NCI-H510A treated with DMSO at 0.1 percent for 48 hours (cell line): Measurements from ENCODE around the gene DCTN3.

Experiments
- DNase-seq: peaks from one replicate; lab custom pipeline; 2025; lab: John Stamatoyannopoulos, UW

DCTN3 gene

DNA sequence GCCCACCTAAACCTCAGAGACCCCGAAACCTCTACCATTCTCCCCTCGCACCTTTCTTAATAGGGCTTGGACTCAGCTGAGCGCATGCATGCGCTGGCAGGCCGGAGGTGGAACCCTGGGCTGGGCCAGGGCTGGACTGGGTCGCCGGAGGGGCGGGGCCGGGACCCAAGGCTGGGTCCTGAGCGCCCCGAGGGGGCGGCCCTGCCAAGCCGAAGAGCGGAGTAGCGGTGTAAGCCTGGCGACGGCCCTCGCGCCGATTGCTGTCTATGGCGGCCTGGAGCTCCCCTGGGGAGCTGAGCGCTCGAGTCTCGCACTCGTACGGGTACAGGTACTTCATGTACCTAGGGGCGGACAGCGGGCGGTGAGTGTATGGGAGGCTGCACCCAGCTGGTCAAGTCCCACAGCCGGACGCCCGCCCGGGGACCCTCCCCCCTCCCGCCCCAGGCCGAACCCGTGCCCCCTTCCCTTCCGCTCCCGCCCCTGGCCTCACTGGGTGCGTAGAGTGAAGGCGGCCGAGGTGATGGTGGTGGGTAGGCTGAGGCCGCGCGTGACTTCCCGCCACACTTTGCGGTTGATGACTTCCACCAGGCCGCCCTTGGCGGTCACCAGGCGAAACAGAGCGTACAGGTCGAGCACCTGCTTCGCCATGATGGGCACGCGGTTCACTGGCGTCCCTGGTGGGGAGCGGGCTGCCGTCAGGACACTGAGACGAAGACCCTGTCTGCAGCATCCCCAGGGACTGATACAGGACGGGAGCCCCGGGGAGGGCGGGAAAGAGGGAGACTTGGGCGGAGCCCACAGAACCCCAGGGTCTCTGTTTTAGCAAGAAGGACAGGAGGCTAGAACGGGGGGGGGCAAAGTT, 3.3 kb upstream of the DCTN3 start:
- no peak for DNase-seq

GRCh38 chr9:34615132-34615531, 5.2 kb downstream of the DCTN3 start:
- DNase-seq = no peak

- DNase-seq = peak; percentile 66
Measured at GRCh38 chr9:34612788-34613390, 7.4 kb downstream of the DCTN3 start.

DNA sequence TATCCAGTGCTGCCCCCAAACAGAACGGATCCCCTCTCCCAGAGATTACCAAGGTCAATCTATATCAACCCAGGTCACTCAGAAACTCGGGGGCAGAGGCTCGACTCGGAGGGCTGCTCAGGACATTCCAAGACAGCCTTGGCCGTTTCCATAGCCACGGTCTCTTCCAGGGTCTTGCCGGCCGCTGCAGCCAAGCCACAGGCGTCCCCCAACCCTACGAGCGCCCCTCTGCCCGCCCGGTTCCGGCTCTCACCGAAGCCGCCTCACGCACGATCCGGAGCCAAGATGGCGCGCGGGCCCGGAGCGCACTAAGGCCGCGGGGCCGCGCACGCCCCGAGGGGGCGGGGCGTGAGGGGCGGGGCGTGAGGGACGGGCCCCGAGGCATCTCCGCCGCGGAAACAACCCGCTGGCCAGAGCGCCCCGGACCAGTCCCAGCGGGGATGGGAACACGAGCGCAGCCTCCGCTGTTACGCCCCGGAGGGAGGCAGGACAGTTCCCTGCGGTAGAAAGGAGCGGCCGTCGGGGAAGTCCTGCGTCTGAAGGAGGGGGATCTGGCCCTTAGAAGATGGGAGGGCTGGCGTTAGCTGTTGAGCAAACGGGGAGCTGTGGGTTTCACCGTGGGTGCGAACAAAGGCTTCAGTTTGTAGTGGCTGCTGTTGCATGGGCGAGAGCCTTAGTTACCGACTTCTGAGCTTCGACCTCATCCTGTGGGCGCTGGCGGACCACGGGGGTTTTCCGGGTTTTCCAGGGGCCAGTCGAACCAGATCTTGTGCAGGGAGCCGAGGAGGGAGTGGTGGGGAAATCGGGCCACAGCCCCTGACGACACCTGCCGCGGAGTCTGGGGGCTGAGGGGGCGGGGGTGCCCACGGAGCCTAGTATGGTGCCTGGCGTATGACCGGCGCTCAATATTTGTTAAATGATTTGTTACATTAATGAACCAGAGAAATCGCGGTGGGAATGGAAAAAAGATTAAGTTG, 8.2 kb downstream of the DCTN3 start, which contains the start of gene RPP25L:
TSS of gene RPP25L (minus strand) at position 287 of the 977 bp plus-strand sequence. CDS start 801 bp downstream, outside the sequence.
- DNase-seq = peak; percentile 53

DNA sequence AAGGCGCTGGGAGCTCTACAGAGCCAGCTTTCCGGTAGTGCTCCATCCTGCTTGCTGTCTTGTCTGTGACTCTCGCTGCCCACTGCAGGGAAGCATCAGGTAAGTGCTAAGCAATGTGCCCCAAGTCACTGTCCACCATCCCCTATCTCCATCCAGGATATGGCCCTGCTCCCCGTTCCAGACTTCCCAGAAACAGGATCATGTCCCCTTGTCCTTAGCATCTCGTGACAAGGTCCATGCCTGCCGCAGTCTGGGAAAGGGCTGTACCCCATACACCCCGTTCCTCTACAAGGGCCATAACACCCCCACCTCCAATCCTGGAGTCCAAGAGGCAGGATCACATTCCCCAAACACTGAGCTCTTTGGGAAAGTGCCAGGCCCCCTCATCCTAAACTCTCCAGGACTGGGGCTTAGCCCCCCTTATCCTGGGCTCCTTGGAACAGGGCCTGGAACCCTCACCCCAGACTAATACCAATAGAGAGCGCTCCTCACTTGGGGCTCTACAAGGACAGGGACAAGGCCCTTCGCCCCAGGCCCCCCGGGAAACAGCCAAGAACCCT, 9.0 kb downstream of the DCTN3 start:
- no peak for DNase-seq

DNA sequence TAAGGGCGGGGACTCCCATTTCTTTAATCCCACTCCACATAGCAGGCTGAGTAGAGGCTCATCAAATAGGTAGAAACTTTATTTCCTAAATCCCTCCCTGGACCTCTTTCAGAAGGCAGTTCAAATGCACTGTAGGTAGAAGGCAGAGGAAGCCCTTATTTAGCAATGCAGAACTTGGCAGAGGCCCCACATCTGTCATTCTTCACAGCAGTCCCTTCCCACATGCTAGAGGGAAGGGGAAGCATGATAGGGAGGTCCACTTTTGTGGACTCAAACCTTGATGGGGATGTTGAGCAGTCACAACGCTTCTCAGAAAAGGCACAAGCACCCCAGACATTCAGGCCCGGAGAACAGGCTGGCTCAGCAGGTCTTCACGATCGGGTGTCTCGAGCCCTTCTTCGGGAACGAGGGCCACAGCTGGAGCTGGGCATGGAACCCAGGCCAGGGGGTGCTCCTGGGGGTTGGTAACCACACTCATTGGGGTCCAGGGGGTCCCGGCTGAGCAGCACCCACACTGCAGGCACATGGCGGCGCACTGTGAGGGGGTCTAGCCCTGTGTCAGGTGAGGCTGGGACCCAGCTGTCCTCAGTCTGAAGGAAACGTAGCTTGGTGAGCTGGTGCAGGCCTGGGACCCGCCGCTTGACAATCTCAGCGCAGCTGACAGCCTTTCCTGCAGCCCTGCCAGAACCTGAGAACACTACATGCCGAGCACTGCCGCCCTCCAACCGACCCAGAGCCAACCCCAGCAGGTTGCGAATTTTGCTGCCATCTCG, 9.7 kb downstream of the DCTN3 start:
- no peak for DNase-seq

- DNase-seq = no peak
Measured at GRCh38 chr9:34607331-34607730, 13.0 kb downstream of the DCTN3 start.

- DNase-seq = no peak
Measured at GRCh38 chr9:34606905-34607304, 13.4 kb downstream of the DCTN3 start.

- no peak for DNase-seq
Measured at GRCh38 chr9:34606190-34606589, 14.1 kb downstream of the DCTN3 start.

DNA sequence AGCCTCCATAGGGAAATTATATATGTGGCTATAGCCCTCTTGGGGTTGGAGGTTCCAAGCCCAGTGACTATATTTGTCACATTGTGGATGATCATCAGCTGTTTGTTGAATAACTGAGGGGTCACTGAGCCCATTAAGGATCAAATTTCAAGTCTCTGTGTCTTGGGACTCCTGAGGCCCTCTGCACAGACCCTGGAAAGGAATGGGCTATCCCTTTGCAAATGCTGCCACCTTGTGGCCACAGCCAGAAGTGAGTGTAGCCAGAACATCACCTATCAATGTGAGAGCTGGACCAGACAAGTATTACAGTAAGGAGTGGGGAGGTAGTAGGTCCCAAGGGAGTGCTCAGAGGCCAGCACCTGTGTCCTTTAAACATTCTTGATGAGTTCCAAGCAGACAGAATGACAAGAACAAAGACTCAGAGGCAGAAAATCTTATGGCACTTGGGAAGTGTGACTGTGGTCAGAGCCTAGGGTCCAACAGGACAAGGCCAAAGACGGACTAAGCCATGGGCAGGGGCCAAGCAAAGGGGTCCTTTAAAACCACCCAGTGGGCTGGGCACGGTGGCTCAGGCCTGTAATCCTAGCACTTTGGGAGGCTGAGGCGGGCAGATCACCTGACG, 16.6 kb downstream of the DCTN3 start:
- peak; percentile 33 for DNase-seq

DNA sequence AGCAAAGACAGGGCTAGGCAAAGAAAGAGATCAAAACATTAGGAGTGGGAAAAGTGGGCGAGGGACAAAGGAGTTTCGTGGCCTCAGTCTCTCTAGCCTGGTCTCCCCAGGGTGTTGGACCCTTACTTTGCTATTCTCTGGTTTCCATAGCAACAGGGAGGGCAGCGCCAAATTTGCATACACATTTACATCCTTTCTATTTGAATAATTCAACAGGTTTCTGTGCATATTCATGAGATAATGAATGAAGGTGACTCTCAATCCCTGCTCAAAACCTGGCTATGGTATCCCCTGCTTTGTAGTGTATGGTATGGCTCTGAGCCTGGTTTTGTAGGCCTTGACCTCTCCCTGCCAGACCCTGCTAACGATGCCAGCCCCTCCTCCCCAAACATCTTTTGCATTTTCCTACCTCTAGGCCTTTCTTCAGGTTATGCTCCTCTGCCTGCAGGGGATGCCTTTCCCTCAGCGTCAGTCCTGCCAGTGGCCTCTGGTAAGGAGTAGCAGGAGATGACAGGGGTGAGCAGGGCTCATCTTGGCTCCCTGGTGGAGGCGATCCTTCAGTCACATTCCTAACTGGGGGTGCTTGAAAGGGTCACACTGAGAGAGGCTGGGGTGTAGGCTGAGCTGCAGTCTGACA, 18.2 kb downstream of the DCTN3 start:
- no peak for DNase-seq

- DNase-seq = no peak
Measured at GRCh38 chr9:34600908-34601307, 19.4 kb downstream of the DCTN3 start.

- DNase-seq = no peak
Measured at GRCh38 chr9:34599546-34599945, 20.7 kb downstream of the DCTN3 start.

DNA sequence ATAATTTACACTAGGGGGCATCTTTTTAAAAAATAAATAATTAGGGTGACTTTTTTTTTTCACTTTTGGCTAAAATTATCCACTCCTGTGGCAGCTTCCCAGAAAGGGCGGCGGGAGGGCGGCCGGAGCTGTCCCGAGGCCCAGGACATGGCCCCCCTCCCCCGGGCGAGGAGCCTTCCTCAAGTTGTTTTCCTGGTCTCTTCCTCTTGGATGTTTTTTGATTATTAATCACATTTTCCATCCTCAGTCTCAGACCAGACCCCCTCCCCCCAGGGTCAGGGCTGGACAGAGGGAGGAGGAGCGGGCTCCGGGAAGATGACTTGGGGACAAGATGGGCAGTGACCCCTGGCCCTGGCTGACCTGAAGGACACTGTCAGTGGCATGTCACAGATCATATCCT, 26.1 kb downstream of the DCTN3 start:
- no peak for DNase-seq

DNA sequence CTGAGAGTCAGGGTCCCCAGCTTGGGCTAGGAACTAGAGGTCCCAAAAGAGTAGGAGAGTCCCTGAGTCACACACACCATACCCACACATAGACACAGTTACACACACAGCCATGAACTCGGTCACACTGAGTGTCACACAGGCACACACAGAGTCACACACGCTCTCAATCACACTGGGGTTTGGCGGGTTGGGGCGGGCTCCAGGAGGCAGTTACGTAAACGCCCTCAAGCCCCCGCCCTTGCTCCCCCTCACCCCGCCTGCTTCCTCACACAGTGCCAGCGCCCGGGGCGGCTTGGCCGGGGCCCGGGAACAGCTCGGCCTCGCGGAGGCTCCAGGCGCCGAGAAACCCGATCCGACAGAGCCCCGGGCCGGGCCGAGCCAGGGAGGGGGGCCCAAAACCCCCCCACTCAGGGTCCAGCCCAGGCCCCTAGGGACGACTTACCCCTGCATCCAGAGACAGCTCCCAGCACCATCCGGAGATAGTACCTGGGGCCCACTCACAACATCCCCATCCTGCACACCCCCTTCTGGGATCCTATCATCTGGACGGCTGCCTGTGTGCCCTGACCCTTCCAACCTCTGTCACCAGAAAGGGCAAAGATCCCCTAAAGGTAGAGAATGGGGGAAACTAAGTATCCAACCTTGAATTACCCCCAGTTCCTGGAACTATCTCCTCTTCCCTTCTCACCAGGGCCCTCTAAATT, 27.2 kb downstream of the DCTN3 start:
- no peak for DNase-seq

GRCh38 chr9:34591917-34592866, 28.1 kb downstream of the DCTN3 start:
- no peak for DNase-seq

DNA sequence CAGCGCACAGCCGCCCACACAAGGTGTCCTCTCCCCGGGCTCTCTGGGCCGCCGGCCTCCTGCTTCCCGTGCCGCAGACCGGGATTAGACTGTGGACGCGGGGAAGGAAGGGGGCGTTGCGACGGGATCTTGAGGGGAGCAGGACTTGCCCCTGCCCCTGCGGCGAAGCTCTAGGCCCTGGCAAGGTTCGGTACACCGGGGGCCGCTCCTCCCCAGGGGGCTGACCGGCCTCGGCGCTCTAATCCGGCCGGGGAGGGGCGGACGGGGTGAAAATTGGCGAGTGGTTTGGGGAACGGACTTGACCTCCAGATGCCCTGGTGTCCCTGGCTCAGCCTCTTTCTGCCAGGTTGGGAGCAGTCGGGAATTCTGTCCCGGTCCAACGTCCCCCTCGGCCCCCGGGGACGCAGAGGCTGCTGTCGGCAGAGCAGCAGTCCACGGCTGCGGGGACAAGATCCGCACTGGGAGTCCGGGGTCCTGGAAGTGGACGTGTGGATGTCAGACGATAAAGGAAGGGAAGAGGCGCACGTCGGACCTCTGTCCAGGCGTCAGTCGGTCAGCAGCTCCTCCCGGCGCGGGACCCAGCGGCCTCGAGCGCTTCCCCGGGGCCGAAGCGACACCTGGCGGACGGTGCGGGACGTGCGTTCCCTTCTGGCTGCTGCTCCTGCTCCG, 28.9 kb downstream of the DCTN3 start:
- DNase-seq = peak; percentile 51
